OCI-LY3 (cell line): Measurements from ENCODE around the gene VCP.

Experiments used
- EZH2phosphoT487 ChIP-seq: fragments of 200-600 bp; shearing (Covaris generic); IDR thresholded peaks from 2 replicates; pipeline ENCODE4 v1.6.1; 2018; ENCODE audit warnings: antibody characterized with exemption, mixed run types, low read depth
- TF ChIP-seq, protein P1 (sequence below): fragments of 200-600, 300-600 bp; sonication (generic); IDR thresholded peaks from 2 replicates; pipeline ENCODE4 v1.5.1; 2014; ENCODE audit warnings: antibody characterized with exemption, low read length, low read depth

DNA sequence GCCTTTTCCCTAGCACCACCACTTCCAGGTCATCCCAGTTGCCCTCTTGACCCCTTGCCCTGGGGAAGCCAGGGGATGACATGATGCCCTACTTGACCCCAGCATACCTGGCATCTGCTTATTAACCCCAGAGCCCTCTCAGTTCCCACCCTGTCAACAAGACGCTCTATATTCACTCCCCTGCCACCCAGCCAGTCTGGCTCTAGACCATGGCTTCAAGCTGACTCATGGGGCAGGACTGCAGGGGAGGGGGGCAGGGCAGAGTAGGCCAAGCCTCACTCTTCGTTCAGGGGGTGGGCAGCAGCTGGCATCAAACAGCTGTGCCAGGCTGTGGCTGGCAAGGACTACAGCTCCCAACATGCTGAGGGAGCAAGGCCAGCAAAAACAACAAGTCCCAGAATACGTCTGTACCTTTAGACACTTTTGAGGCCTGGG lies 37.9 kb upstream of the VCP start:
- TF ChIP-seq, protein P1, sequence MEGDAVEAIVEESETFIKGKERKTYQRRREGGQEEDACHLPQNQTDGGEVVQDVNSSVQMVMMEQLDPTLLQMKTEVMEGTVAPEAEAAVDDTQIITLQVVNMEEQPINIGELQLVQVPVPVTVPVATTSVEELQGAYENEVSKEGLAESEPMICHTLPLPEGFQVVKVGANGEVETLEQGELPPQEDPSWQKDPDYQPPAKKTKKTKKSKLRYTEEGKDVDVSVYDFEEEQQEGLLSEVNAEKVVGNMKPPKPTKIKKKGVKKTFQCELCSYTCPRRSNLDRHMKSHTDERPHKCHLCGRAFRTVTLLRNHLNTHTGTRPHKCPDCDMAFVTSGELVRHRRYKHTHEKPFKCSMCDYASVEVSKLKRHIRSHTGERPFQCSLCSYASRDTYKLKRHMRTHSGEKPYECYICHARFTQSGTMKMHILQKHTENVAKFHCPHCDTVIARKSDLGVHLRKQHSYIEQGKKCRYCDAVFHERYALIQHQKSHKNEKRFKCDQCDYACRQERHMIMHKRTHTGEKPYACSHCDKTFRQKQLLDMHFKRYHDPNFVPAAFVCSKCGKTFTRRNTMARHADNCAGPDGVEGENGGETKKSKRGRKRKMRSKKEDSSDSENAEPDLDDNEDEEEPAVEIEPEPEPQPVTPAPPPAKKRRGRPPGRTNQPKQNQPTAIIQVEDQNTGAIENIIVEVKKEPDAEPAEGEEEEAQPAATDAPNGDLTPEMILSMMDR, result no peak
- no peak for TF ChIP-seq EZH2phosphoT487
